Measurements from ENCODE around the gene ZNF846. TPM values are rescaled to one million over a fixed set of nuclear protein-coding genes. Genes with fewer than 3 reads are reported as not detected.
"Not testable (repeated sequence)": the region's sequence is repeated elsewhere in the genome, so short reads cannot be mapped to it uniquely, and the experiment has no call there.

ZNF846 gene
- total RNA-seq: 26.5 TPM

- DNase-seq: peak; percentile 85
Measured at GRCh38 chr19:9768175-9769112, at the start of gene ZNF846. Gene ZNF846, minus strand, starts transcription at chr19:9768738. Its CDS starts 3,788 bp downstream, at chr19:9764950.

- DNase-seq: peak; percentile 54
Measured at GRCh38 chr19:9818175-9818733, 49.7 kb upstream of the ZNF846 start.

DNA sequence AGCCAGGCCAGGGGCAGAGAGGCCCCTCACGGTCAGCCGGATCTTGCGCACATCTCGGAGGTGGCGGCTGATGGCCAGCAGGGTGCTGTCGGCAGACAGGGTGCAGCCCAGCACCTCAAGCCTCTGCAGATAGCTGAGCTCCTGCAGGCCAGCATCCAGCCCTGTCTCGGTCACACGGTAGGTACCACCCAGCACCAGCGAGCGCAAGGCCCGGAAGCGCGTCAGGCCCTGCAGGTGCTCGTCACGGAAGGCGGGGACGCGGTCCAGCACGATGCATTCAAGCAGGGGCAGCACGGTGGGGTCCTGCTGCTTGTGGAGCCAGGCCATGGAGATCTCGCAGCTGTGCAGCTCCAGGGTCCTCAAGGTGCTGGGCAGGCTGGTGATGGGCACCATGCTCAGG lies 42.6 kb upstream of the ZNF846 start:
- DNase-seq: no peak

GRCh38 chr19:9808855-9809824 lies 40.6 kb upstream of the ZNF846 start:
- DNase-seq: no peak

- no peak for DNase-seq
Measured at GRCh38 chr19:9806803-9807202, 38.3 kb upstream of the ZNF846 start.

GRCh38 chr19:9801976-9802375 lies 33.4 kb upstream of the ZNF846 start:
- DNase-seq: no peak

GRCh38 chr19:9799162-9799561 lies 30.6 kb upstream of the ZNF846 start:
- DNase-seq: no peak

GRCh38 chr19:9797871-9798270 lies 29.3 kb upstream of the ZNF846 start:
- DNase-seq: no peak

DNA sequence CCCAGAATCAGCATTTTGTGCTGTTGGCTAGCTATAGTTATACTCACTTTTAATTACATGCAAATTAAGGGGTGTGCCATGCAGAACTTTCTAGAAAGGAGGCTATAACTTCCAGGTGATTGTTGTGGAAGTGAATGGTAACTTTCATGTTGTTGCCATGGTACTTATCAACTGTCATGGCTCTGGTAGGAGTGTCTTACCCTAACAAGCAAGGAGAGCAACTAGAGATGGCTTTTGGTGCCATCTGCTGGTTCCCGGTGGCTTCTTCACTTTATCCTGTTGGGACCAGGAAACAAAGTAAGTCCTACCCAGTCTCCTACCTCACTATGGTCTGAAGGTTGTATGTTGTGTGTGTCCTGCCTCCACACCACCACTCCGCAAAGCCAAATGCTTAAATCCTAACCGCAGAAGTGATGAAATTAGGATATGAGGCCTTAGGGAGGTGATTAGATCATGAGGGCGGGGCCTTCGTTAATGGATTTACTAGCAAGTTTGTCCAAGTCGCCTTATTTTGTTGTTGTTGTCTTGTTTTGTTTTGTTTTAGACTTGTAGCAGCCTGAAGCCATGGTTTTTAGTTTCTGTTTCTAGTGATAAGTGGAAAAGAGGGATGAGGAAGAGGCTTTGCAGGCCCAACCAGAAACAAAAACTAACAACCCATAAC lies 27.7 kb upstream of the ZNF846 start:
- DNase-seq: peak; percentile 74

- DNase-seq: peak; percentile 48
Measured at GRCh38 chr19:9793071-9793591, 24.6 kb upstream of the ZNF846 start.

- DNase-seq: peak; percentile 95
Measured at GRCh38 chr19:9792206-9793070, 23.9 kb upstream of the ZNF846 start.

DNA sequence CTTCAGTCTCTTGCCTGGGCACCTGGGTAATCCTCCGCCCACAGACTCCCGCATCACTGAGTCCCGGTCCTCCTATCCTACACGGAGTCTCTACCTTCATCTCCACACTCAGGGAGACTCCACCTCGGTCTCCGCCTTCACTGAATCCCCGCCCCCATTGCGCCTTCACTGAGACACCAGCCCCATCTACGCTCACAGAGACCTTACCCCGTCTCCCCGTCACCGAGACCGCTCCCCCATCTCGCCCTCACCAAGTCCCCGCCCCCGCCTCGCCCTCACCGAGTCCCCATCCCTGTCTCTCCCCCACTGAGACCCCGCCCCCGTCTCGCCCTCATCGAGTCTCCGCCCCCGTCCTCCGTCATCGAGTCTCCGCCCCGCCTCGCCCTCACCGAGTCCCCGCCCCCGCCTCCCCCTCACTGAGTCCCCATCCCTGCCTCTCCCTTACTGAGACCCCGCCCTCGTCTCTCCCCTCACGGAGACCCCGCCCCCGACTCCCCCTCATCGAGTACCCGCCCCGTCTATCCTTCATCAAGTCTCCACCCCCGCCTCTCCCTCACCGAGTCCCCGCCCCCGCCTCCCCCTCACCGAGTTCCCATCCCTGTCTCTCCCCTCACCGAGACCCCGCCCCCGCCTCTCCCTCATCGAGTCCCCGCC lies 23.1 kb upstream of the ZNF846 start:
- DNase-seq: peak; percentile 96

- not testable (repeated sequence) for DNase-seq
Measured at GRCh38 chr19:9791073-9791367, 22.5 kb upstream of the ZNF846 start.

GRCh38 chr19:9789579-9789978 lies 21.0 kb upstream of the ZNF846 start:
- DNase-seq: not testable (repeated sequence)

- no peak for DNase-seq
Measured at GRCh38 chr19:9789066-9789465, 20.5 kb upstream of the ZNF846 start.

DNA sequence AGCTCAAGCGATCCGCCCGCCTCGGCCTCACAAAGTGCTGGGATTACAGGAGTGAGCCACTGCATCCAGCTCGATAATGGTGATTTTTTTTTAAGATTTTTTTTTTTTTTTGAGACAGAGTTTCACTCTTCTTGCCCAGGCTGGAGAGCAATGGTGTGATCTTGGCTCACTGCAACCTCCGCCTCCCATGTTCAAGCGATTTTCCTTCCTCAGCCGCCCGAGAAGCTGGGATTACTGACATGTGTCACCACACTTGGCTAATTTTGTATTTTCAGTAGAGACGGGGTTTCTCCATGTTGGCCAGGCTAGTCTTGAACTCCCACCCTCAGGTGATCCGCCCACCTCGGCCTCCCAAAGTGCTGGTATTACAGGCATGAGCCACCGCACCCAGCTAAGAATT lies 20.1 kb upstream of the ZNF846 start:
- DNase-seq: not testable (repeated sequence)

- no peak for DNase-seq
Measured at GRCh38 chr19:9786819-9787218, 18.3 kb upstream of the ZNF846 start.

- no peak for DNase-seq
Measured at GRCh38 chr19:9786342-9786741, 17.8 kb upstream of the ZNF846 start.

DNA sequence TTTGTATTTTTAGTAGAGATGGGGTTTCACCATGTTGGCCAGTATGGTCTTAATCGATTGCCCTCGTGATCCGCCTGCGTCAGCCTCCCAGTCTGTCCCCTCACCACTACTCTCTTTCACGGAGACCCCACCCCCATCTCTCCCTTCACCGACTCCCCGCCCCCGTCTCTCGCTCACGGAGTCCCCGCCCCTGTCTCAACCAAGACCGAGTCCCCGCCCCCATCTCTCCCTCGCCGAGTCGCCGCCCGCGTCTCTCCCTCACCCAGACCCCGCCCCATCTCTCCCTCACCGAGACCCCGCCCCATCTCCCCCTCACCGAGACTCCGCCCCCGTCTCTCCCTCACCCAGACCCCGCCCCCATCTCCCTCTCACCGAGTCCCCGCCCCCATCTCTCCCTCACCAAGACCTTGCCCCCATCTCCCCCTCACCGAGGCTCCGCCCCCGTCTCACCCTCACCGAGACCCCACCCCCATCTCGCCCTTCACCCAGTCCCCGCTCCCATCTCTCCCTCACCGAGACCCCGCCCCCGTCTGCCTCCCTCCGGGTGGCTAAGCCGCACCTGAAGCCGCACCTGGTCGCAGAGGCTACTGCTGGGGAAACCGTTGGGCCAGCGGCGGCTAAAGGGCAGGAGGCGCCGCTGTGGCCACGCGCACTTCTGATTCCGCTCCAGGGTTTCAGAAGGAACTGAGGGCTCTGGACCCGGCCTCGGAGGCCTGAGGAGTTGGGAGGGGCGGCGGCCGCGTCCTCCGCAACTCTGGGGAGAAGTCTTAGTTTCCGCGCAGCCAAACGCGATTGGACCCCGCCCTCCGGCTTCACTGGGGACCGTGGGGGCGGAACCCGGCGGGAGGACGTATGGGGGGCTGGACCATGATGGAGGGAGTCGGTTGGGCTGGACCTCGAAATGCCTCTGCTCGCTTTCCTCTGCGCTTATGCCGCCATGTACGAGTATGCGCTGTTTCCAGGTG lies 17.1 kb upstream of the ZNF846 start:
- DNase-seq: peak; percentile 94

Data from occipital lobe (tissue), 2 donors.